IMR-90 (cell line): Measurements from ENCODE around the gene VPS26A.

Experiments used
- CTCF ChIP-seq: conservative IDR thresholded peaks from 2 replicates; pipeline ENCODE4 v1.5.1; 2012; ENCODE audit warnings: mild to moderate bottlenecking, low read depth, low read length, improper control_type of control experiment
- MXI1 ChIP-seq: IDR thresholded peaks from 2 replicates; pipeline ENCODE4 v1.6.1; 2012; ENCODE audit warnings: low read depth, mild to moderate bottlenecking, low read length, moderate library complexity, borderline replicate concordance
- POLR2A ChIP-seq: IDR thresholded peaks from 2 replicates; pipeline ENCODE4 v1.6.1; 2012; ENCODE audit warnings: mild to moderate bottlenecking, low read depth, low read length
- RAD21 ChIP-seq: IDR thresholded peaks from 2 replicates; pipeline ENCODE4 v1.6.1; 2012; ENCODE audit warnings: low read length, improper control_type of control experiment
- RCOR1 ChIP-seq: IDR thresholded peaks from 2 replicates; pipeline ENCODE4 v1.6.1; 2012; ENCODE audit warnings: mild to moderate bottlenecking, low read length, improper control_type of control experiment; ENCODE audit not compliant: insufficient replicate concordance
- SMC3 ChIP-seq: fragments of 150-350 bp; IDR thresholded peaks from 2 replicates; pipeline ENCODE4 v1.6.1; 2016; ENCODE audit warnings: low read depth, mild to moderate bottlenecking, antibody characterized with exemption, low read length, moderate library complexity
- TF ChIP-seq, protein P1 (sequence below): fragments of 150-350 bp; IDR thresholded peaks from 2 replicates; pipeline ENCODE4 v1.6.1; 2017; ENCODE audit warnings: mild to moderate bottlenecking, antibody characterized with exemption, low read length, low read depth

GRCh38 chr10:69145864-69146263, 21.9 kb downstream of the VPS26A start:
- no peak for TF ChIP-seq CTCF
- TF ChIP-seq, protein P1, sequence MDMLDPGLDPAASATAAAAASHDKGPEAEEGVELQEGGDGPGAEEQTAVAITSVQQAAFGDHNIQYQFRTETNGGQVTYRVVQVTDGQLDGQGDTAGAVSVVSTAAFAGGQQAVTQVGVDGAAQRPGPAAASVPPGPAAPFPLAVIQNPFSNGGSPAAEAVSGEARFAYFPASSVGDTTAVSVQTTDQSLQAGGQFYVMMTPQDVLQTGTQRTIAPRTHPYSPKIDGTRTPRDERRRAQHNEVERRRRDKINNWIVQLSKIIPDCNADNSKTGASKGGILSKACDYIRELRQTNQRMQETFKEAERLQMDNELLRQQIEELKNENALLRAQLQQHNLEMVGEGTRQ, result no peak
- TF ChIP-seq RAD21, result no peak
- TF ChIP-seq POLR2A, result no peak
- TF ChIP-seq RCOR1, result no peak
- TF ChIP-seq SMC3, result no peak
- TF ChIP-seq MXI1, result no peak
